Endothelial cell of umbilical vein (primary cell): ENCODE data around the gene CLEC2L. TPM values are rescaled to one million over a fixed set of nuclear protein-coding genes. Genes with fewer than 3 reads are reported as not detected.

ENCODE experiments used
- BruUV-seq: library from RNA; stranded (reverse); fragments of 400-500 nt; replicated peaks from 2 replicates; lab custom pipeline; 2021; lab: Mats Ljungman, UMichigan
- CTCF ChIA-PET: fragments of 300-600, 350-600 bp; sonication (Branson Sonifier 250); formaldehyde crosslinking; loops from one replicate; lab custom pipeline; 2021; ENCODE audit warnings: antibody characterized with exemption, inconsistent platforms; lab: Charles Lee
- POLR2A ChIA-PET: fragments of 300-600, 350-600 bp; sonication (Branson Sonifier 250); formaldehyde crosslinking; loops from one replicate; lab custom pipeline; 2021; ENCODE audit warnings: antibody characterized with exemption, inconsistent platforms; lab: Charles Lee
- DNase-seq: peaks from one replicate; pipeline ENCODE4 v3.0.0-alpha.2; 2011; ENCODE audit warnings: low read depth, low spot score
- FAIRE-seq: peaks from 2 replicates; lab custom pipeline; 2011; peaks lifted over from hg19 to GRCh38; lab: Jason Lieb, UNC
- H2AFZ ChIP-seq: 2 replicates; pipeline ENCODE4 v1.6.0; 2012; ENCODE audit warnings: low read depth, low read length, control low read depth, inconsistent platforms
- H3K27ac ChIP-seq: 2 replicates; pipeline ENCODE4 v1.5.1; 2011; ENCODE audit warnings: low read depth, mild to moderate bottlenecking, control low read depth, low read length, moderate library complexity; ENCODE audit not compliant: insufficient read depth
- H3K27me3 ChIP-seq, 2 experiments: 2 replicates each; pipeline versions ENCODE4 v1.6.0 to v1.6.1; 2011; ENCODE audit warnings: low read length in 2 of 2, mixed read lengths in 1 of 2; ENCODE audit not compliant: control insufficient read depth in 2 of 2, insufficient read depth in 2 of 2
- H3K36me3 ChIP-seq, 2 experiments: 2 replicates in 1 of 2; 3 replicates in 1 of 2; pipeline ENCODE4 v1.5.1; 2011; ENCODE audit warnings: low read length in 2 of 2, mild to moderate bottlenecking in 1 of 2, moderate library complexity in 1 of 2; ENCODE audit not compliant: control insufficient read depth in 2 of 2, insufficient read depth in 2 of 2; ENCODE audit errors: extremely low read depth in 1 of 2
- H3K4me1 ChIP-seq: 3 replicates; pipeline ENCODE4 v1.5.1; 2011; ENCODE audit warnings: mild to moderate bottlenecking, low read length; ENCODE audit not compliant: control insufficient read depth, insufficient read depth; ENCODE audit errors: extremely low read depth
- H3K4me2 ChIP-seq: 2 replicates; pipeline ENCODE4 v1.6.1; 2011; ENCODE audit warnings: low read length, control low read depth, mixed read lengths; ENCODE audit not compliant: insufficient read depth
- H3K4me3 ChIP-seq, 3 experiments: fragments of 200-600 bp in 1 of 3; sonication (generic), shearing (Covaris generic) in 1 of 3; replicated peaks in 1 of 3; 2 replicates each; pipeline ENCODE4 v1.5.1; 2011 to 2016; ENCODE audit warnings: control low read depth in 3 of 3, low read length in 3 of 3, mild to moderate bottlenecking in 2 of 3, inconsistent platforms in 1 of 3, low read depth in 1 of 3, moderate library complexity in 1 of 3; ENCODE audit not compliant: insufficient read depth in 1 of 3
- H3K79me2 ChIP-seq: 2 replicates; pipeline ENCODE4 v1.6.0; 2012; ENCODE audit warnings: low read length, inconsistent platforms; ENCODE audit not compliant: control insufficient read depth, insufficient read depth
- H3K9ac ChIP-seq: replicated peaks from 2 replicates; pipeline ENCODE3; 2011; ENCODE audit warnings: low read length, control low read depth; ENCODE audit not compliant: insufficient read depth; ENCODE audit errors: extremely low read depth
- H3K9me1 ChIP-seq: replicated peaks from 3 replicates; pipeline ENCODE4 v1.6.0; 2011; ENCODE audit warnings: mild to moderate bottlenecking, low read length; ENCODE audit not compliant: control insufficient read depth, insufficient read depth; ENCODE audit errors: extremely low read depth
- H3K9me3 ChIP-seq: replicated peaks from 2 replicates; pipeline ENCODE4 v1.5.1; 2012; ENCODE audit warnings: low read length, inconsistent platforms; ENCODE audit not compliant: control insufficient read depth, insufficient read depth
- H4K20me1 ChIP-seq: replicated peaks from 2 replicates; pipeline ENCODE3; 2011; ENCODE audit warnings: mild to moderate bottlenecking, low read length; ENCODE audit not compliant: control insufficient read depth, insufficient read depth; ENCODE audit errors: extremely low read depth
- CTCF ChIP-seq, 2 donors: IDR thresholded peaks; 1 replicate in 1 of 2; 2 replicates in 1 of 2; pipeline ENCODE4 v1.5.1; 2011; ENCODE audit warnings: low read length in 2 of 2, mild to moderate bottlenecking in 2 of 2, moderate library complexity in 2 of 2, control low read depth in 1 of 2, inconsistent platforms in 1 of 2, low read depth in 1 of 2; ENCODE audit not compliant: insufficient read depth in 1 of 2; ENCODE audit errors: extremely low read depth in 1 of 2
- EZH2 ChIP-seq: IDR thresholded peaks from 2 replicates; pipeline ENCODE4 v1.6.1; 2012; ENCODE audit warnings: borderline replicate concordance, low read depth, mild to moderate bottlenecking, moderate library complexity, low read length, inconsistent platforms; ENCODE audit not compliant: severe bottlenecking
- FOS ChIP-seq: IDR thresholded peaks from 2 replicates; pipeline ENCODE4 v1.6.1; 2011; ENCODE audit warnings: mild to moderate bottlenecking, low read length, moderate library complexity, borderline replicate concordance; ENCODE audit not compliant: insufficient read depth
- GATA2 ChIP-seq: IDR thresholded peaks from 2 replicates; pipeline ENCODE4 v1.7.0; 2011; ENCODE audit warnings: low read depth, mild to moderate bottlenecking, moderate library complexity, mixed read lengths, low read length; ENCODE audit not compliant: insufficient read length, insufficient read depth
- JUN ChIP-seq: IDR thresholded peaks from 2 replicates; pipeline ENCODE4 v1.6.1; 2011; ENCODE audit warnings: borderline replicate concordance, low read depth; ENCODE audit not compliant: insufficient read length, insufficient read depth
- MAX ChIP-seq: IDR thresholded peaks from 2 replicates; pipeline ENCODE4 v1.6.1; 2011; ENCODE audit not compliant: insufficient read depth, insufficient read length
- MYC ChIP-seq: IDR thresholded peaks from one replicate; pipeline ENCODE4 v1.6.1; 2011; ENCODE audit warnings: mild to moderate bottlenecking, low read depth, low read length
- POLR2A ChIP-seq: IDR thresholded peaks from 2 replicates; pipeline ENCODE4 v1.6.1; 2012; ENCODE audit warnings: low read depth, mild to moderate bottlenecking, control low read depth, low read length
- POLR2AphosphoS5 ChIP-seq: IDR thresholded peaks from 2 replicates; pipeline ENCODE4 v1.6.1; 2012; ENCODE audit warnings: low read depth, mild to moderate bottlenecking, control low read depth, low read length, moderate library complexity; ENCODE audit not compliant: insufficient read depth
- dilution Hi-C: fragments of 300-500 bp; cut with MboI; formaldehyde crosslinking; loops from one replicate; pipeline ENCODE4 v1.15.0; 2019; ENCODE audit warnings: low sequenced_read_pairs; ENCODE audit not compliant: extremely low pct_ligation_motif_present
- intact Hi-C: fragments of 100-400 bp; cut with micrococcal nuclease; formaldehyde crosslinking; loops from one replicate; pipeline ENCODE4 v1.10.0; 2022
- polyA plus RNA-seq, 4 experiments: library from polyadenylated mRNA; depleted of rRNA in 3 of 4; stranded (reverse) in 3 of 4; unstranded in 1 of 4; fragments of >200 nt; gene quantifications; 2 replicates each; pipeline versions ENCODE4 v1.2.1 to v1.2.3, GENCODE V29; 2011 to 2012; ENCODE audit warnings: missing spikeins in 1 of 4
- total RNA-seq: library from RNA; stranded (reverse); gene quantifications from 2 replicates; pipeline ENCODE4 v1.2.3, GENCODE V29; 2021

Gene CLEC2L
- total and polyA plus RNA-seq, 2 donors (not counting 3 experiments of a cell fraction or from before 2014, with no cell fraction given): not detected

GRCh38 chr7:139588632-139589031, 65.1 kb downstream of the CLEC2L start:
- Histone ChIP-seq H3K27me3 (no peaks in the 10 kb centered on the region), H3K27ac (no peak overlapping the region), H3K9me1 (no peaks in the 10 kb centered on the region), H2AFZ (no peak overlapping the region), H3K4me3 (no peak overlapping the region), H3K79me2 (no peaks in the 10 kb centered on the region), H3K9me3 (no peaks in the 10 kb centered on the region), H3K4me2 (no peak overlapping the region), H4K20me1 (no peaks in the 10 kb centered on the region), H3K9ac (no peak overlapping the region), H3K36me3 (peaks cover 15 to 30% of the 10 kb centered on the region in 2 experiments), H3K4me1 (no peaks in the 10 kb centered on the region)
- POLR2A ChIA-PET: no interaction called here
- dilution Hi-C loops: no loop called here
- DNase-seq (no peak), FAIRE-seq (no peak)
- no TSS peak for BruUV-seq
- CTCF ChIA-PET: interaction anchor here (1.2 to 7.0 kb wide), 6 partner anchors 10 to 417 kb away, joined by 3 to 60 read pairs (median 8); no protein-coding TSS in a partner anchor
- no peak for TF ChIP-seq POLR2AphosphoS5
- no peak for TF ChIP-seq JUN
- TF ChIP-seq EZH2: no peak
- no peak for TF ChIP-seq CTCF (IDR thresholded peaks at IDR 0.05; ENCODE audit: extremely low read depth in 1 of 2, insufficient read depth in 1 of 2, low read depth in 1 of 2, low read length in 2 of 2)
- no peak for TF ChIP-seq GATA2
- no peak for TF ChIP-seq MYC
- no peak for TF ChIP-seq POLR2A
- TF ChIP-seq MAX: no peak
- TF ChIP-seq FOS: no peak
- intact Hi-C loops: no loop called here
